ENCODE results near the gene HSD17B11.

DNA sequence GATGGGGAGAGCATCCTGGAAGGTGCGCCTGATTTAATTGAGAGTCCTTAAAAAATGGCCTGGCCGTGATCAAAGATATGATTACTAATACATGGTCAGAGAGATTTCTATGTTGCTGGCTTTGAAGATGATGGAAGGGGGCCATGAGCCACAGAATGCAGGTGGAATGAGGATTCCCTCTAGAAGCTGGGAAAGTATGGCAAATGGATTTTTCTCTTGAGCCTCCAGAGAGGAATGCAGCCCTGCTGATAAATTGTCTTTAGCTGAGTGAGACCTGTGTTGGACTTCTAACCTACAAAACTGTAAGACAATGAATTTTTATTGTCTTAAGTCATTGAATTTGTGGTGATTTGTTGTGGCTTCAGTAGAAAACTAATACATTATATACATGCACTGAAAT is 39.0 kb upstream of the HSD17B11 start:
- TF ChIP-seq, protein P1, sequence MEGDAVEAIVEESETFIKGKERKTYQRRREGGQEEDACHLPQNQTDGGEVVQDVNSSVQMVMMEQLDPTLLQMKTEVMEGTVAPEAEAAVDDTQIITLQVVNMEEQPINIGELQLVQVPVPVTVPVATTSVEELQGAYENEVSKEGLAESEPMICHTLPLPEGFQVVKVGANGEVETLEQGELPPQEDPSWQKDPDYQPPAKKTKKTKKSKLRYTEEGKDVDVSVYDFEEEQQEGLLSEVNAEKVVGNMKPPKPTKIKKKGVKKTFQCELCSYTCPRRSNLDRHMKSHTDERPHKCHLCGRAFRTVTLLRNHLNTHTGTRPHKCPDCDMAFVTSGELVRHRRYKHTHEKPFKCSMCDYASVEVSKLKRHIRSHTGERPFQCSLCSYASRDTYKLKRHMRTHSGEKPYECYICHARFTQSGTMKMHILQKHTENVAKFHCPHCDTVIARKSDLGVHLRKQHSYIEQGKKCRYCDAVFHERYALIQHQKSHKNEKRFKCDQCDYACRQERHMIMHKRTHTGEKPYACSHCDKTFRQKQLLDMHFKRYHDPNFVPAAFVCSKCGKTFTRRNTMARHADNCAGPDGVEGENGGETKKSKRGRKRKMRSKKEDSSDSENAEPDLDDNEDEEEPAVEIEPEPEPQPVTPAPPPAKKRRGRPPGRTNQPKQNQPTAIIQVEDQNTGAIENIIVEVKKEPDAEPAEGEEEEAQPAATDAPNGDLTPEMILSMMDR (IDR thresholded peaks at IDR 0.05), result no peak
- TF ChIP-seq EZH2 (IDR thresholded peaks at IDR 0.05) (no peak), EZH2phosphoT487 (IDR thresholded peaks at IDR 0.05) (no peak)
